Activated B cell treated with CpG ODN at 0.5 μM for 24 hours (primary cell): ENCODE data around the gene RPIA. TPM values are rescaled to one million over a fixed set of nuclear protein-coding genes. Genes with fewer than 3 reads are reported as not detected.
A peak's percentile ranks its signal among the peaks of the same experiment; 100 is the strongest.

ENCODE experiments used
- ATAC-seq: fragments of 200-7000 bp; cut with Tn5 transposase; one replicate; pipeline ENCODE4 v1.10.0; 2021; ENCODE audit warnings: low read depth, mild to moderate bottlenecking, moderate library complexity
- CTCF ChIA-PET: fragments of 350-600 bp; sonication (Branson Sonifier 250); formaldehyde crosslinking; loops from one replicate; lab custom pipeline; 2021; ENCODE audit warnings: antibody characterized with exemption; lab: Charles Lee
- POLR2A ChIA-PET: fragments of 350-600 bp; sonication (Branson Sonifier 250); formaldehyde crosslinking; loops from one replicate; lab custom pipeline; 2021; ENCODE audit warnings: antibody characterized with exemption; lab: Charles Lee
- DNase-seq: peaks from one replicate; pipeline ENCODE4 v3.0.0; 2022
- H3K27ac Mint-ChIP-seq: one replicate; pipeline ENCODE4 v1.8.0; 2020; ENCODE audit warnings: mixed read lengths
- H3K27me3 Mint-ChIP-seq: one replicate; pipeline ENCODE4 v1.8.0; 2021; ENCODE audit warnings: mixed read lengths
- H3K36me3 Mint-ChIP-seq: one replicate; pipeline ENCODE4 v1.8.0; 2021; ENCODE audit warnings: low read depth, mixed read lengths
- H3K4me1 Mint-ChIP-seq: one replicate; pipeline ENCODE4 v1.8.0; 2021; ENCODE audit warnings: mixed read lengths
- H3K4me3 Mint-ChIP-seq: one replicate; pipeline ENCODE4 v1.8.0; 2020; ENCODE audit warnings: mild to moderate bottlenecking, mixed read lengths
- H3K9me3 Mint-ChIP-seq: one replicate; pipeline ENCODE4 v1.8.0; 2020; ENCODE audit warnings: mixed read lengths
- intact Hi-C: fragments of 100-400 bp; cut with micrococcal nuclease; formaldehyde crosslinking; loops from one replicate; pipeline ENCODE4 v1.15.1; 2024
- total RNA-seq: library from RNA; stranded (reverse); gene quantifications from 2 replicates; pipeline ENCODE4 v1.2.3, GENCODE V29; 2022
- TF ChIP-seq, protein P1 (sequence below): fragments of 200-600 bp; IDR thresholded peaks from one replicate; pipeline ENCODE4 v1.8.0; 2022; ENCODE audit warnings: antibody characterized with exemption, mild to moderate bottlenecking

Gene RPIA
- total RNA-seq, 1 donor from 2014 or later: 35.9 TPM

DNA sequence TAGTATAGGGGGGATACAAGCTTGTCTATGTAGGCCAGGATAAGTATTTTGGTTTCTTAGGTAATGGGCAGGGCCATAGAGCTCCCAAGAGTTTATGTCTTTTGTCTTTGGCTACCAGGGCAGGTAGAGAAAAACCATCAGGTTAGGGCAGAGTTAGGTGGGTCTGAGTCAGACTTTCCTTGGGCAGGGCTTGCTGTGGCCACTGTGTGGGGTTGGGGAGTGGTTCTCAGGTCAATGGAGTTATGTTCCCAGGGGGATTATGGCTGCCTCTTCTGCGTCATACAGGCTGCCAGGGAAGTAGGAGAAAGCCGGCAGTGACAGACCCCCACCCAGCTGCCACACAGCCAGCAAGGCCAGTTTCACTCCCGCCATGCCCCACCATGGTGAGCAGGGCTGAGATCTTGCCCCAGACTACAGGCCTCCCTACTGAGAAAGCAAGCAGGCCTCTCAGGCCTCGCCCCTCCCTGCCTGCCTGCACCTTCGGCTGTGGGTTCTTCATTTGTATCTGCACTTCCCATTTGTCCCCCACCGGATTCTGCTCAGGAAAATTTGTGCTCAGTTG lies 55.5 kb downstream of the RPIA start:
- ATAC-seq: no peak
- no peaks in the 10 kb centered on the region for H3K27me3 Mint-ChIP-seq
- no peak overlapping the region for H3K27ac Mint-ChIP-seq
- peaks cover 95% of the 10 kb centered on the region for H3K36me3 Mint-ChIP-seq
- peaks cover 11% of the 10 kb centered on the region for H3K9me3 Mint-ChIP-seq
- no peak overlapping the region for H3K4me3 Mint-ChIP-seq
- CTCF ChIA-PET: interaction anchor here (1.2 kb wide), 1 partner anchor 133 kb away, joined by 6 read pairs; no protein-coding TSS in a partner anchor
- POLR2A ChIA-PET: no interaction called here
- no peak for DNase-seq
- TF ChIP-seq, protein P1, sequence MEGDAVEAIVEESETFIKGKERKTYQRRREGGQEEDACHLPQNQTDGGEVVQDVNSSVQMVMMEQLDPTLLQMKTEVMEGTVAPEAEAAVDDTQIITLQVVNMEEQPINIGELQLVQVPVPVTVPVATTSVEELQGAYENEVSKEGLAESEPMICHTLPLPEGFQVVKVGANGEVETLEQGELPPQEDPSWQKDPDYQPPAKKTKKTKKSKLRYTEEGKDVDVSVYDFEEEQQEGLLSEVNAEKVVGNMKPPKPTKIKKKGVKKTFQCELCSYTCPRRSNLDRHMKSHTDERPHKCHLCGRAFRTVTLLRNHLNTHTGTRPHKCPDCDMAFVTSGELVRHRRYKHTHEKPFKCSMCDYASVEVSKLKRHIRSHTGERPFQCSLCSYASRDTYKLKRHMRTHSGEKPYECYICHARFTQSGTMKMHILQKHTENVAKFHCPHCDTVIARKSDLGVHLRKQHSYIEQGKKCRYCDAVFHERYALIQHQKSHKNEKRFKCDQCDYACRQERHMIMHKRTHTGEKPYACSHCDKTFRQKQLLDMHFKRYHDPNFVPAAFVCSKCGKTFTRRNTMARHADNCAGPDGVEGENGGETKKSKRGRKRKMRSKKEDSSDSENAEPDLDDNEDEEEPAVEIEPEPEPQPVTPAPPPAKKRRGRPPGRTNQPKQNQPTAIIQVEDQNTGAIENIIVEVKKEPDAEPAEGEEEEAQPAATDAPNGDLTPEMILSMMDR: no peak
- intact Hi-C loops: loop anchor here (10.0 kb wide), 2 partner anchors 298 to 398 kb away; no protein-coding TSS in a partner anchor
- H3K4me1 Mint-ChIP-seq: peaks cover 2% of the 10 kb centered on the region

DNA sequence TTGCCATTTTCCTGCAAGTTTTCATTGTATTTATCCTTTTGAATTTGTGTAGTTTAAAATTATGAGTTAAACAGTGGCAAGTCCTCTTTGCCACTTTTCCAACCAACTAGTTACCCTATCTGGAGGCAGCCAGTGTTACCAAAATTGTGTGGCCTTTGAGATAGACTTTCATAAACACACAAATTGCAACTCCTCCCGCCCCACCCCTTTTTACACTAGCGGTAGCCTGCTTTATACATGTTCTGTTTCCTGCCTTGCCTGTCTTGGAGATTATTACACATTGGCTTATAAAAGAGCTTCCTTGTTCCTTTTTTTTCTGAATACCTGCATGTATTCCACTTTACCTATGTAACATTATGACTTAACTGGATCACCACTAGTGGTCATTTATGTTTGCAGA lies 56.5 kb downstream of the RPIA start:
- POLR2A ChIA-PET: no interaction called here
- Mint-ChIP-seq H3K27ac (no peak overlapping the region), H3K9me3 (peaks cover 11% of the 10 kb centered on the region), H3K36me3 (peaks cover 93% of the 10 kb centered on the region), H3K4me1 (peaks cover 2% of the 10 kb centered on the region), H3K4me3 (no peak overlapping the region), H3K27me3 (no peaks in the 10 kb centered on the region)
- CTCF ChIA-PET: no interaction called here
- ATAC-seq (no peak), DNase-seq (no peak)
- TF ChIP-seq, protein P1: no peak
- intact Hi-C loops: loop anchor here (10.0 kb wide), 2 partner anchors 297 to 397 kb away; no protein-coding TSS in a partner anchor

DNA sequence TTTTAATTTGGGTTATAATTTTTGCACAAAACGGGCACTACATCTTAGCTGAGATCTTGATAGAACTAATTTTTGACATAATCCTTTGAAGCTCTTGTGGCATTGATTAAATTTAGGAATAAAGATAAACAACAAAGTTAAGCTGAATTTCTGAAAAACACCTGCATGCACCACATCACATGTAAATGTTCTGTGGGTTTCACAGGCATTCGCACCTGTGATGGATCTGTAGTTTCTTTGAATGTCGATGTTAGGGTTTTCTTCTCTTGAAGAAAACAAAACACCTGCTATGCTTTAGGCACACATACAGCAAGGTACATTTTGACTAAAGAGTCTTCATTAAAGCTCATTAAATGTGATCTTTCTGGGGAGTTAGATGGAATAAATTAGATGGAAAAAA lies 60.3 kb downstream of the RPIA start:
- ATAC-seq: no peak
- peaks cover 18% of the 10 kb centered on the region for H3K4me1 Mint-ChIP-seq

DNA sequence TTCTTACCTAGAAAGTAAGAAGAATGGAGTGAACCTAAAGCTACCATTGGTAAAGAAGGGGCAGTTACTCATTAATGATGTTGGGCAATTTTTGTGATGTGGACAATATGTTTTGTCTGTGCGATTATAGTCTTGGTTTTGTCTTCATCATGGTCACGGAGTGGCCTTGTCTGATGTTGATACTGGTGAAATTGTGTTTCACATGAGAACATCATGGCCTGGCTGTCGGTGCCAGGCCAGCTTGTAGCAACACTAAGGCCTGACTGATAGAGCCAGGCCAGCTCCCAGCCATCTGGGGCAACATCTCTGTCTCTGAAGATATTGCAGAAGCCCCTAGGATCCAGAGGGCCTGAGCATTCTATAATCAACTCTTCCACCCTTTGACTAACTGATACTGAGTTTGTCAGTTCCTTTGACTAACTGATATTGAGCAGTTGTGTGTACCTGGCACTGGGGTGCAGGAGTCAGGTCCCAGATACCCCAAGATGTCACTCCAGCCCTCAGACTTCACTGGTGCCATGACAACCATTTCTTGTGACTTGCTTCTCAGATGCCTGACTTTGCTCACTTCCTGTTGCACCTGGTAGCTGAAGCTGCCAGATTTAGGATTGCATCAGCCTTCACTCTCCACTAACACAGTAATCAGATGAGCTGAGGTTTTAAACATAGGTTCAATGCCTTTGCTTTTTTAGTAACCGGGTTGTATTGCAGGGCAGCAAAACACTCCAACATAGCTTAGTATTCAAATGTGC lies 62.5 kb downstream of the RPIA start:
- H3K9me3 Mint-ChIP-seq: peaks cover 5% of the 10 kb centered on the region
- ATAC-seq (peak; percentile 82), DNase-seq (no peak)
- TF ChIP-seq, protein P1: no peak
- ChIA-PET POLR2A (interaction anchor here (1.0 to 1.8 kb wide), 6 partner anchors 10 to 105 kb away, joined by 4 to 11 read pairs (median 6); no protein-coding TSS in a partner anchor), CTCF (interaction anchor here (0.5 to 1.1 kb wide), 3 partner anchors 14 to 562 kb away, joined by 3 to 4 read pairs (median 3); partner anchors contain the start of gene RPIA)
- H3K4me1 Mint-ChIP-seq: peaks cover 18% of the 10 kb centered on the region
- intact Hi-C loops: loop anchor here (2.0 kb wide), 1 partner anchor 79 kb away; no protein-coding TSS in a partner anchor
- H3K36me3 Mint-ChIP-seq: peaks cover 42% of the 10 kb centered on the region
- H3K27me3 Mint-ChIP-seq: no peaks in the 10 kb centered on the region
- H3K27ac Mint-ChIP-seq: peak overlapping the region; percentile 96
- H3K4me3 Mint-ChIP-seq: peak overlapping the region; percentile 13

More for the DNA sequence above, 60.3 kb downstream of the RPIA start:
- Mint-ChIP-seq H3K9me3 (no peaks in the 10 kb centered on the region), H3K27ac (peak overlapping the region; percentile 22), H3K36me3 (peaks cover 64% of the 10 kb centered on the region), H3K27me3 (no peaks in the 10 kb centered on the region), H3K4me3 (no peak overlapping the region)
- ChIA-PET POLR2A (no interaction called here), CTCF (interaction anchor here (2.9 kb wide), 1 partner anchor 11 kb away, joined by 9 read pairs; no protein-coding TSS in a partner anchor)
- no peak for DNase-seq
- TF ChIP-seq, protein P1: no peak
- intact Hi-C loops: no loop called here
